NCI-H460 (cell line): ENCODE measurements around the gene FHAD1. TPM values are rescaled to one million over a fixed set of nuclear protein-coding genes. Genes with fewer than 3 reads are reported as not detected.
"Not testable (repeated sequence)": the region's sequence is repeated elsewhere in the genome, so short reads cannot be mapped to it uniquely, and the experiment has no call there.

Experiments
- DNase-seq: peaks from one replicate; pipeline ENCODE4 v3.0.0-alpha.2; 2016; ENCODE audit warnings: low read depth; ENCODE audit errors: extremely low read depth
- total RNA-seq: library from RNA; depleted of rRNA; stranded (reverse); fragments of >200 nt; shearing (Covaris generic); gene quantifications from 2 replicates; pipeline ENCODE4 v1.2.3, GENCODE V29; 2014

FHAD1 gene
- total RNA-seq, 1 experiment from 2014 or later, result 101 TPM

DNA sequence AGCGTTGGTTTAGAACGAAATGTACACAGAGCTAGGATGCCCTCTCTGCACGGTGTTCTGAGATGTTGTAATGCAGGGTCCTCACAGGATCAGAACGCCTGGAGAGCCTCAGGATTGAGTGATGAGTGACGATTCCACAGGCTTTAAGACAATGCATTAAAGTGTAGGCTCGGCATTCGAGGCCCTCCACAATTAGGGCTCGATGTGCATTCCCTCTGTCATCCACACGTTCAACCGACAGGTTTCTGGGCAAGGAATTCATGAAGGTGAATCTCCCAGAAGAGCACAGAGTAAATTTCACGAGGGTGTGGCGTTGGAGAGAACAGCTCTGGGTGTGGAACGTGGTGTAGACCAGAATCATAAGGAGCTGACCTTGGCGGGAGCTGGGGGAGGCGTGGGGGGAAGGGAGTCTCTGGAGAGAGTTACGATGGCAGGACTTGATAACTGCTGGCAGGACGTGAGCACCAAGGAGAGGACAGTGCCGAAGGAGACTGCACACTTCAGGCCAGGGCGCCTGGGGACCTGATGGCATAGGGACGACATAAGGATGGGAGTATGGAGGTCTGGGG, 111.6 kb downstream of the FHAD1 start:
- no peak for DNase-seq

DNA sequence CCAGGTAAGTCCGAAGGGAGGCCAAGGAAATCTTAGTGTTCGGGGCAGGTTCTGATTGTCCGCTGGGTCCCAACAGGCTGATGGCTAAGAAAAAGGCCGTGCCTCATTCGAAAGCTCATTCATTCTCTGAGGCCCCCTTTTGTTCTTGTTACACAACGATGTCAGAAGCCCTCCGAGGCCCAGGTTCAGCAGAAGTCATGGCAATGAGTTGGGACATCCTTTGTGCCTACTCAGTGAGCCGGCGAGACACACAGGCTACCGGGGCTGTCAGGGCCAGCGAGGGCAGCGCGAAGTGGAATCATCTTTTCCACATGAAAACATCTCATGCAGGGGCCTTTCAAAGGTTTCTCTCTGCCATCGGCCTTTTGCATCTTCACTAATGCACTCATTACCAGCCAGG, 113.7 kb downstream of the FHAD1 start:
- no peak for DNase-seq

DNA sequence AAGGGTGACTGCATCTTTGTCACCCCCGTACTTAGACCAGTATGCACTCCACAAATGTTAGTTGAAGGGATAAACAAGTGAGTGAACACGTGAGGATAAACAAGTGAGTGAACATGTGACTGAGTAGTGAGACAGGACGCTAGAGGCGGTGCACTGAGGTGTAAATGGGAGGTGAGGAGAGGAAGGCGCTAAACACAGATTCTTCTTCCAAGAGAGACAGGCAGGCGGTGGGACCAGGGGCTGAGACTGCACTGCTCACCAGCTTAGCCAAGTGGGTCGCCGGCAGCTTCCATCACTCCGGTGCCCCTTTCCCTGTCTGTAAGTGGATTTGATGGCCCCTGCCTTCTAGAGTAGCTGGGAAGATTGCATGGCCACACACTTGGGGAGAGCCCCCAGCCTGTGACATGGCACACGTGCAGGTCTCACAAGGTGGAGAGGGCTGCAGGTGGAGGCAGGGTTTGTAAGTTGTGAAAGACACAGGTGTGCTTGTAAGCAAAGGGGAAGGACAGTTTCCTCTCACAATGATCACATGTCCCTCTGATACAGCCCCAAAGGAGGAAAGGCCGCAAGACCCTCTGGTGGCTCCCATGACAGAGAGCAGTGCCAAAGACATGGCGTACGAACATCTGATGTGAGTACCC, 115.2 kb downstream of the FHAD1 start:
- no peak for DNase-seq

DNA sequence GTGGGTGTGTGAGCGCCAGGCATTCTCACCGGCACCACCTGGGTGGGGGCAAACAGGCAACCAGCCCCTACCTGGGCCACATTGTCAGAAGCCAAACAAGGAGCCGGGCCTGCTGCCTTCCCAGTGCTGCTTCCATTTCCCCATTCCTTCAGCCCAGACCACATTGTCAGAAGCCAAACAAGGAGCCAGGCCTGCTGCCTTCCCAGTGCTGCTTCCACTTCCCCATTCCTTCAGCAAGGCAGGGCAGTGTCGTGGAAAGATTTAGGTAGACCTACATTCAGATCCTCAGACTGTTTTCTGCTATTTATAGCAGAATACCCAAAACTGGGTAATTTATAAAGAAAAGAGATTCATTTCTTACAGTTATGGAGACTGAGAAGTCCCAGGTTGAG, 115.7 kb downstream of the FHAD1 start:
- DNase-seq, result no peak

- no peak for DNase-seq
Observed at GRCh38 chr1:15364740-15365139, 117.7 kb downstream of the FHAD1 start.

- no peak for DNase-seq
Observed at GRCh38 chr1:15368888-15369287, 121.9 kb downstream of the FHAD1 start.

DNA sequence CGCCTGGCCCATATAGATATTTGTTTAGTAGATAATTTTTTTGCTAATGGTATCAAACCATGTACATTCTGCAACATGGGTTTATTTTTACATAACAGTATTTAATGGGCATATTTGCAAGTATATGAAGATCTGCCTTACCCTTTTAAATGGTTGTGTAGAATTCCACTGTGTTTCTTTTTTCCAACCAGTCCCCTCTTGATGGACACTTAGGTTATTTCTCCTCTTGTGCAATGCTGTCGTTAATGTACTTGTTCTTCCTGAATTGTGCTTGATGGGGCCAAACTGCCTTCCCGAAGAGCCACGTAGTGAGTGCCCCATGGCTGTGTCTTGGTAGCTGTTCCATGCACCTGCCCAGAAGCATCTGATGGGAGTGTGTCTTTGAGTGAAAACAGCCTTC, 123.2 kb downstream of the FHAD1 start:
- no peak for DNase-seq

- DNase-seq, result no peak
Observed at GRCh38 chr1:15370781-15371520, 123.9 kb downstream of the FHAD1 start.

DNA sequence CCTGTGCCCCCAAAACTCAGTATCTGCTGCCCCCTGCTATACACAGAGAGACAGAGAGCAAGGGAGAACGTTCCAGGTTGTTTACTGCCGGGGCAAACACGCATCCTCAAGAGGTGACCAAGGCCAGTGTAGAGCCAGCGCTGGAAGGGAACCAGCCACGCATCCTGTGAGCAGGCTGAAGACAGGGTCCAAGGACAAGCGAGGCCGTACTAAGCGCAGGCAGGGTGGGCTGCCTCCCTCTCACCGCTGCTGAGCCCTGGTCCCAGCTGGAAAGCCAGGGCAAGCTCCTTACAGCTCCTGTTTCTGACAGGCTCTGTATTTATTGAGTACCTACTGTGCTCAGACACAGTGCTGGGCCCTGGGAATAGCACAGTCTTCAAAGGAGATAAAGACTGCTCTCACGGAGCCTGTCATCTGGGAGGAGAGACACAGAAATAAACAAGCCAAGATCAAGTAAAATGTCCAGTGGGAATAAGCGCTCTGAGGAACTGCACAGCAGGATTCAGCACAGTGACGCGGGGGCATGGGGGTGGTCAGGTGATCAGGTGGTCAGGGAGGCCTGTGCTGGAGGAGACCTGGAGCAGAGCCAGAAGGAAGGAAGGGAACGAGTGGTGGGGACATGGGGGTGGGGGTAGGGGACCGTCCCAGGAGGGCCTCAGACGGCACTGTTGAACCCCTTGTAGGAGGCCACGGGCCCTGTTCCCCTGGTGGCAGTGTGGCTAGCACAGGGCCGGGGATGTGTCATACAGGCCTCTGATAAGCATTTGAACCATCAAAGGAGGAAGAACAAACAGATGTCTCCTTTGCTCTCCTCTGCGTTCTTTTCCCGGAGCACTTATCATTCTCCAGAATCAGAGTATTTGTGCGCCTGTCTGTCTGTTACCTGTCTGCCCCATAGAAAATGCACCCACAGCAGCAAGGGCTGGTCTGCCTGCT, 124.9 kb downstream of the FHAD1 start:
- no peak for DNase-seq

- DNase-seq, result no peak
Observed at GRCh38 chr1:15378729-15379128, 131.7 kb downstream of the FHAD1 start.

GRCh38 chr1:15379151-15379550, 132.1 kb downstream of the FHAD1 start:
- not testable (repeated sequence) for DNase-seq

DNA sequence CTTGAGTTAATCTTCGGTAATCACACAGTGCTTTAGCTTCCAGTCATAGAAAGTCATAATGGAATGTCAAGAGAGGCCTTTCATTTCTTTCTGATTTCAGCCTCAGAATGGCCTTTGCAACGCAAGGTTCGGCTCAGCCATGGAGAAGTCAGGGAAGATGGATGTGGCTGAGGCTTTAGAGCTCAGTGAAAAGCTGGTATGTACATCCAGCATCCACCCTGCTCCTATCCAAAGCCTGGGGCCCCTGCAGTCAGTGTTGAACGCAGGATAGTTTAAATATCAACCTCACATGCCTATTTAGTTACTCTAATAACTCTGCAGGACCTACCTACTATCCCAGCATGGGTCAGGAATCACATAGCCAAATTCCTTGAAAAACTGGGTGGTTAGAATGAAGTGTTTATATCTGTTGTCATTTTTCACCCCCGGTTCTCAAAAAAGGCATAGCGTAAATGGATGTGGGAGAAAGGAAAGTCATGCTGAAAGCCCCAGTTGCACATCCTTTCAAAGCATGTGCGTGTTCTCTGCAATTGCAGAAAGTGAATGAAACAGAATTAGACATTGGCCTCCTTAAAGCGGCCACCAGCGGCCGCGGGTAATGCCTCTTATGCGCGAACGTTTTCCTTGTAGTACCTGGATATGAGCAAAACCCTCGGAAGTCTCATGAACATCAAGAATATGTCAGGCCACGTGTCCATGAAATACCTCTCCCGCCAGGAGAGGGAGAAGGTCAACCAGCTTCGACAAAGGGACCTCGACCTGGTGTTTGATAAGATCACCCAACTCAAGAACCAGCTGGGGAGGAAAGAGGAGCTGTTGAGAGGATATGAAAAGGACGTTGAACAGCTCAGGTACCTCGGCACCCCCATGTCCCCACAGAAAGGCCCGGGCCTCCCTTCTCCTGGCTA, 133.8 kb downstream of the FHAD1 start:
- no peak for DNase-seq

- no peak for DNase-seq
Observed at GRCh38 chr1:15381805-15382204, 134.8 kb downstream of the FHAD1 start.

DNA sequence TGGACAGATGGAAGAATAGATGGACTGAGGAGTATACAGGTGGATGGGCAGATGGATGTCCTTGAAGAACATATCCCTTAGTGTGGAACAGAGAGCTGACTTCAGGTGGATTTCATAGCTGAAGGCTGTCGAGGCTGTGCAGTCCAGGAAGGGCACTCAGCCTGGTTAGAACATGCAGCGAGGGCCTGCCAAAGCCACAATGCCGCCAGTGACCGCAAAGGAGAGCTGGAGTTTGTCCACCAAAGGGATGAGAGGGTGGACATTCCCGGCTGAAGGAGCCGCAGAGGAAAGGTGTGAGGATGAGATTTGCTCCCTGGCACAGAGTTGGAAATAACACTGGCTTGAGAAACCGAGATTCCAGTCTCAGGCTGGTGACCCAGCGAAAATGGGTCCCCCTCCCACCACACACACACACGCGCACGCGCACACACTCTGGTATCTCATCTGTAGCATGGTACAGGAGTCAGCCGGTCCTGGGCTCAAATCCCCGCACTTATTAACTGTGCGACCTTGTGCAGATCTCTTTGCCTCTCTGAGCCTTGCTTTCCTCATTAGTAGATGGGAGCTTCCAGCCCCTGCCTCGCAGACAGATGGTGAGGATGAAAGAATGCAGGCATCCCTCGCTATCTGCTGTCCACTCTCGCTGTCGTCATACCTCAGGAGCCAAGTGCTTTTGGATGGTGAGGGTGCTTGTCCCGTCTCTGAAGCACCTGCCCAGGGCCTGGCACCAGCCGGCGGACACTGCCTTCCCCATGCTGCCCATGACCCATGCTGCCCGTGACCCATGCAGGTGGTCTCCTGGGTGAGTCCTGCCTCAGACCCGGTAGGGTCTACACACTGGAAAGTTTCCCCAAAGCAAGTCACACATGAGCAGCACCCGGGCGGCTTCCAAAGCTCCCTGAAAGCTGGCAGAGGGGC, 135.8 kb downstream of the FHAD1 start:
- DNase-seq, result no peak

DNA sequence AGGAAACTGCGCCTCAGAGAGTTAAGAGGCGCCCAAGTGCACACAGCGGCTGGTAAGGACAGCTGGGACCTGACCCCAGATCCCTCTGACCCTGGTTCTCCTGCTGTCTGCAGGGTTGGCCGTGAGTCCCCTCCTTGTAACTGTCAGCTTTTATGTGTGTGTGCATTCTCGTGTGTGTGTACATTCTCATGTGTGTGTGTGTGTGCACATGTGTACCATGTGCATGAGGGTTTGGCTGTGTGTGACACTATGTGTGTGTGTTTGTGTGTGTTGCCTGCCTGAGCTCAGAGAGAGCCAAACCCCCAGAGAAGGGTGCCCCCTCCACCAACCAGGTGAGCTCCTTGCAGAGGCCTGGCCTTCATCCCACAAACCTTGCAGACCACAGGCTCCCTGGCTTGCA, 136.8 kb downstream of the FHAD1 start:
- no peak for DNase-seq

- no peak for DNase-seq
Observed at GRCh38 chr1:15384301-15384901, 137.4 kb downstream of the FHAD1 start.

GRCh38 chr1:15385420-15385819, 138.4 kb downstream of the FHAD1 start:
- DNase-seq, result no peak

GRCh38 chr1:15386164-15386749, 139.2 kb downstream of the FHAD1 start:
- DNase-seq, result no peak
